Testis (tissue), 3 donors: ENCODE measurements around the gene TMEM119. TPM values are rescaled to one million over a fixed set of nuclear protein-coding genes. Genes with fewer than 3 reads are reported as not detected.

Experiments used
- DNase-seq: peaks from one replicate; pipeline ENCODE4 v3.0.0-alpha.2; 2019
- H3K27ac ChIP-seq, 2 donors: fragments of 200-600 bp; sonication (generic); one replicate each; pipeline ENCODE4 v1.5.1; 2019
- H3K27me3 ChIP-seq: fragments of 200-600 bp; sonication (generic); one replicate; pipeline ENCODE4 v1.5.1; 2019
- H3K36me3 ChIP-seq: fragments of 200-600 bp; sonication (generic); one replicate; pipeline ENCODE4 v1.5.1; 2017; ENCODE audit warnings: low read depth; ENCODE audit errors: missing control alignments
- H3K4me1 ChIP-seq: fragments of 200-600 bp; sonication (generic); one replicate; pipeline ENCODE4 v1.5.1; 2019
- H3K4me3 ChIP-seq, 2 donors: fragments of 200-600 bp; sonication (generic); one replicate each; pipeline ENCODE4 v1.5.1; 2017 to 2019
- H3K9me3 ChIP-seq: fragments of 200-600 bp; sonication (generic); one replicate; pipeline ENCODE4 v1.5.1; 2017
- POLR2A ChIP-seq: fragments of 450-650 bp; IDR thresholded peaks from one replicate; pipeline ENCODE4 v1.6.1; 2017; ENCODE audit warnings: antibody characterized with exemption, mild to moderate bottlenecking, moderate library complexity
- WGBS, 2 donors: methylation state at CpG; one replicate each; pipeline ENCODE4 v1.1.5; 2018; 5-methylcytosine and 5-hydroxymethylcytosine counted together
- intact Hi-C: fragments of 100-400 bp; cut with DNase I; formaldehyde crosslinking; loops from one replicate; pipeline ENCODE4 v1.15.1; 2023; ENCODE audit warnings: low total_unique reads
- polyA plus RNA-seq: library from polyadenylated mRNA; stranded (reverse); fragments of 350-450 nt; fragmentation: Illumina TruSeq; extraction: RNeasy Lipid Tissue Mini Kit (QIAGEN cat#74804); gene quantifications from one replicate; pipeline ENCODE4 v1.2.3, GENCODE V29; 2014; ENCODE audit warnings: low read depth, low replicate concordance; ENCODE audit not compliant: insufficient read depth
- total RNA-seq, 2 donors: library from RNA; depleted of rRNA; stranded (reverse); fragments of >200 nt; gene quantifications; one replicate each; pipeline ENCODE4 v1.2.3, GENCODE V29; 2016
- TF ChIP-seq, protein P1 (sequence below), 3 experiments: fragments of 450-650 bp in 2 of 3; fragments of 200-600 bp in 1 of 3; sonication (generic) in 1 of 3; IDR thresholded peaks; one replicate each; pipeline ENCODE4 v1.5.1; 2016 to 2019; ENCODE audit warnings: antibody characterized with exemption in 3 of 3, mild to moderate bottlenecking in 2 of 3, moderate library complexity in 1 of 3

Gene TMEM119
- total and polyA plus RNA-seq, 3 donors from 2014 or later, result 5.3 to 17.1 (median 9.6) TPM

DNA sequence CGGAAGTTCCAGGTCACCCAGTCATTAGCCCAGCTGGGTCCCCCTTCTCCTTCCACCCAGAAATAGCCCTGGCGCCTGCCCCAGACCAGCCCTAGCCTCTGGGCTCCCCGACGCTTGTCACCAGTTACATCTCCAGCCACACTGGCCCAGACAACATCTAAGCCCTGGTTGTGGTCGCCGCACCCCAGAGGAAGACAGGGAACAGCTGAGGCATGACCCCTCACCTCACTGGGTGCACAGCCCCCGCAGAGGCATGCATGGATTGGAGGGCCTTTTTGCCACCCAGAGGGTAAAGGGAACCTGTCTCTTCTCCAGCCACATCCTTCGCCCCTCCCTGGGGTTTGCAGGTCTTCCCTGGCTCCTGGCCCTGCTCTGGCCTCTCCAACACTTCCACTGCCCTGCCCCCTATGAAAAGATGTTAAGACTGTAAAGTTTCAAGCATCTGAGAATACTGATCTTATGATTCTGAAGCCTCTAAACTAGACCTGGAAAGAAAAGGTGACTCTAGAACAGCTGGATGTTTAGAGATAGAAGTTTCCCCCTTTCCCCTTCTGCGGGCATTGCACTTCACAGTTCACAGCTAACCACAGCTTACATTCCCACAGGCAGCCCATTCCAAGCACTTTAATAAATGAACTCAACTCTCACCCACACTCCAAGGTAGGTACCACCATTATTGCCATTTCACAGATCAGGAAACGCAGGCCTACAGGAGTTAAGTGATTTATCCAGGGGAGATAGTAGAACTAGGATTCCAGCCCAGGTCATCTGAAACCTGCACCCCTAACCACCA is 14.7 kb downstream of the TMEM119 start:
- intact Hi-C loops, result no loop called here
- no peak for DNase-seq
- 83 to 88% methylated on average over 7 to 10 of the region's 10 CpGs for WGBS, 2 donors
- Histone ChIP-seq H3K9me3 (no peaks in the 10 kb centered on the region), H3K4me1 (peaks cover 15% of the 10 kb centered on the region), H3K36me3 (no peaks in the 10 kb centered on the region), H3K27ac (no peak overlapping the region), H3K4me3 (no peak overlapping the region), H3K27me3 (no peaks in the 10 kb centered on the region)
- TF ChIP-seq, protein P1, sequence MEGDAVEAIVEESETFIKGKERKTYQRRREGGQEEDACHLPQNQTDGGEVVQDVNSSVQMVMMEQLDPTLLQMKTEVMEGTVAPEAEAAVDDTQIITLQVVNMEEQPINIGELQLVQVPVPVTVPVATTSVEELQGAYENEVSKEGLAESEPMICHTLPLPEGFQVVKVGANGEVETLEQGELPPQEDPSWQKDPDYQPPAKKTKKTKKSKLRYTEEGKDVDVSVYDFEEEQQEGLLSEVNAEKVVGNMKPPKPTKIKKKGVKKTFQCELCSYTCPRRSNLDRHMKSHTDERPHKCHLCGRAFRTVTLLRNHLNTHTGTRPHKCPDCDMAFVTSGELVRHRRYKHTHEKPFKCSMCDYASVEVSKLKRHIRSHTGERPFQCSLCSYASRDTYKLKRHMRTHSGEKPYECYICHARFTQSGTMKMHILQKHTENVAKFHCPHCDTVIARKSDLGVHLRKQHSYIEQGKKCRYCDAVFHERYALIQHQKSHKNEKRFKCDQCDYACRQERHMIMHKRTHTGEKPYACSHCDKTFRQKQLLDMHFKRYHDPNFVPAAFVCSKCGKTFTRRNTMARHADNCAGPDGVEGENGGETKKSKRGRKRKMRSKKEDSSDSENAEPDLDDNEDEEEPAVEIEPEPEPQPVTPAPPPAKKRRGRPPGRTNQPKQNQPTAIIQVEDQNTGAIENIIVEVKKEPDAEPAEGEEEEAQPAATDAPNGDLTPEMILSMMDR (IDR thresholded peaks at IDR 0.05), result no peak
- TF ChIP-seq POLR2A, result no peak

DNA sequence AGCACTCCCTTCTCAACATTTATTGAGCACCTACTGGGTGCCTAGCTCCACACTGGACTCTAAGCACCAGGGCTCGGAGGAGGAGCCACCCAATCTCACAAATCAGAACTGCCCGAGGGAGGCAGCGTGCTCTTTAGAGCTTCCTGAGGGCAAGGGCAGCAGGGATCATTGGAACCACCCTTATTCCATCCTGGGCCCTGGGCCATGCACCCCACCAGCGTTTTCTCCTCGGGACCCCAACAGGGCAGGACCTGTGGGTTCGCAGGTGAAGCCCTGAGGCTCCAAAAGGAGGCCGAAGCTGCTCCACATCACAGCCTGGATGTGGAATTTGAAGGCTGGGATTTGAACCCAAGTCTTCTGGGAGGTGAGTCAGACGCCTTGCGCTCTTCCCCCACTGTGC is 15.4 kb downstream of the TMEM119 start:
- H3K27ac ChIP-seq, result no peak overlapping the region
- no peaks in the 10 kb centered on the region for H3K36me3 ChIP-seq
- DNase-seq, result no peak
- no peak overlapping the region for H3K4me3 ChIP-seq
- TF ChIP-seq, protein P1 (IDR thresholded peaks at IDR 0.05), result no peak
- no peak for TF ChIP-seq POLR2A
- peaks cover 15% of the 10 kb centered on the region for H3K4me1 ChIP-seq
- WGBS, 2 donors, result 87 to 90% methylated on average over 9 of the region's 9 CpGs
- no peaks in the 10 kb centered on the region for H3K27me3 ChIP-seq
- no peaks in the 10 kb centered on the region for H3K9me3 ChIP-seq
- intact Hi-C loops, result no loop called here

DNA sequence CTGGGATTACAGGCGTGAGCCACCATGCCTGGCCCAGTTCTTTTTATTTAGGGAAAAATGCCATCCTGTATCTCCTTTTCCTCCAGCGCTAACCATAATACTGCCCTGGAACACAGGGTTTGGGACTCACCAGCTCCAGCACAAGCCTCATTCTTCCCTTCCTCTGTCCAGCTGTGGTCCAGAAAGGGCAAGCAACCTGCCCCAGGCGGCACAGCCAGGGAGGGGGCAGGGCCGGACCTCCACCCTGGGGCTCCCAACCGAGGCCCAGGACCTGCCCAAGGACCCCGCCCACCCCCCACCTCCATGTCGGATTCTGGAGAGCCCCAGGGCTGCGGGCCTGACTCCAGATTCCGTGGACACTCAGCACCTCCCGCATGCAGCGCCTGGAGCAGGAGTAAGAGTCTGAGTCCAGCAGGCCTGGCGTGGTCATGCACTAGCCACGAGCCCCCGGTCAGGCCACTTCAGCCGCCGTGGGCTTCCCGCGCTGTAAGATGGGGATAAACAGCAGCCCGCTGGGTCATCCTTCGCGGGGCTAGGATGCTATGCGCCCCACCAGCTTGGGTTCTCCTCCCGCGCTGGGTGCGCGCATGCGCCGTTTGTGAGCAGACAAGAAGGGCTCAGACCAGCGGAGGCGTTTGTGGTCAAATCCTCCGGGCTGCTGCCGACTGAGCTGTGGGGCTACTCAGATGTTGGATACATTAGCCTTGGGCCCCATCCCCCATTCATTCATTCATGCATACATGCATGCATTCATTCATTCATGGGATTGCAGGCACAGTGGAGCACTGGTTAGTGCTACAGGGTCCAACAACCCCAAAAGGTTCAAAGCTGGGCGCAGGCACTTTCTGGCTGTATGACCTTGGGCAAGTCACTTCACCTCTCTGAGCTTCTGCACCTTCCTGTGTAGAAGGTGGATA is 16.3 kb downstream of the TMEM119 start:
- H3K4me3 ChIP-seq, result peak overlapping the region in 1 of 2 donors; percentile 20
- H3K27ac ChIP-seq, result no peak overlapping the region
- no peak for TF ChIP-seq POLR2A
- TF ChIP-seq, protein P1 (IDR thresholded peaks at IDR 0.05), result no peak
- intact Hi-C loops, result no loop called here
- H3K36me3 ChIP-seq, result no peaks in the 10 kb centered on the region
- no peaks in the 10 kb centered on the region for H3K27me3 ChIP-seq
- H3K4me1 ChIP-seq, result peaks cover 15% of the 10 kb centered on the region
- DNase-seq, result peak; percentile 23
- WGBS, 2 donors, result 64 to 73% methylated on average over 6 to 33 of the region's 33 CpGs
- H3K9me3 ChIP-seq, result no peaks in the 10 kb centered on the region

DNA sequence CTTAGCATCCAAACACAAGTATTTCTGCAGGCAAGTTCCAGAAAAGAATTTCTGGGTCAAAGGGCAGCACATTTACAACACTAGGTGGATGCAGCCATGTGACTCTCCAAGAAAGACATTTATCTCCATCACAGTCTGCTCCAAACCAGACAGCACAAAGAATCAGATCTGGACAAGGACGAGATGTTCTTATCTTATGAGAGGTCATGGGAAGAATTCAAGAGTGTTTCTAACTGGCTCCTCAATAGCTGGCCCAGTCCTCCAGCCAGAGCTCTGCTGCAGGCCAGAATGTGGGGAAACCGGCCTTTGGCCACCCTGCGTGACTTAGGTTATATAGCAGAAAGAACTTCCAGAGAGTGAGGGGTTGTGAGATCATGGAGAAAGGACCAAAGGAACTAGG is 17.4 kb downstream of the TMEM119 start:
- no peak overlapping the region for H3K4me3 ChIP-seq
- H3K9me3 ChIP-seq, result no peaks in the 10 kb centered on the region
- no peak for DNase-seq
- no peaks in the 10 kb centered on the region for H3K36me3 ChIP-seq
- no peak for TF ChIP-seq POLR2A
- TF ChIP-seq, protein P1 (IDR thresholded peaks at IDR 0.05), result no peak
- H3K27ac ChIP-seq, result no peak overlapping the region
- WGBS, 2 donors, result 29 to 35% methylated on average over 3 of the region's 3 CpGs
- intact Hi-C loops, result no loop called here
- peaks cover 15% of the 10 kb centered on the region for H3K4me1 ChIP-seq
- H3K27me3 ChIP-seq, result no peaks in the 10 kb centered on the region
